ENCODE measurements around the gene ZFP57.

- TF ChIP-seq, protein P1, sequence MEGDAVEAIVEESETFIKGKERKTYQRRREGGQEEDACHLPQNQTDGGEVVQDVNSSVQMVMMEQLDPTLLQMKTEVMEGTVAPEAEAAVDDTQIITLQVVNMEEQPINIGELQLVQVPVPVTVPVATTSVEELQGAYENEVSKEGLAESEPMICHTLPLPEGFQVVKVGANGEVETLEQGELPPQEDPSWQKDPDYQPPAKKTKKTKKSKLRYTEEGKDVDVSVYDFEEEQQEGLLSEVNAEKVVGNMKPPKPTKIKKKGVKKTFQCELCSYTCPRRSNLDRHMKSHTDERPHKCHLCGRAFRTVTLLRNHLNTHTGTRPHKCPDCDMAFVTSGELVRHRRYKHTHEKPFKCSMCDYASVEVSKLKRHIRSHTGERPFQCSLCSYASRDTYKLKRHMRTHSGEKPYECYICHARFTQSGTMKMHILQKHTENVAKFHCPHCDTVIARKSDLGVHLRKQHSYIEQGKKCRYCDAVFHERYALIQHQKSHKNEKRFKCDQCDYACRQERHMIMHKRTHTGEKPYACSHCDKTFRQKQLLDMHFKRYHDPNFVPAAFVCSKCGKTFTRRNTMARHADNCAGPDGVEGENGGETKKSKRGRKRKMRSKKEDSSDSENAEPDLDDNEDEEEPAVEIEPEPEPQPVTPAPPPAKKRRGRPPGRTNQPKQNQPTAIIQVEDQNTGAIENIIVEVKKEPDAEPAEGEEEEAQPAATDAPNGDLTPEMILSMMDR (IDR thresholded peaks at IDR 0.05): no peak
- no peak for TF ChIP-seq EP300 (IDR thresholded peaks at IDR 0.05)
Observed at GRCh38 chr6:29673161-29673560, 7.8 kb downstream of the ZFP57 start.

All from esophagus muscularis mucosa (tissue), 3 donors.